ENCODE data around the gene CNTF.

- TF ChIP-seq POLR2A (IDR thresholded peaks at IDR 0.05; ENCODE audit: low read depth, low read length) = no peak
- no peak for TF ChIP-seq POLR2AphosphoS5 (IDR thresholded peaks at IDR 0.05; ENCODE audit: low read depth, low read length)
- no peak for TF ChIP-seq TAF1 (IDR thresholded peaks at IDR 0.05; ENCODE audit: borderline replicate concordance, low read depth, low read length)
Measured at GRCh38 chr11:58647866-58648265, 25.4 kb downstream of the CNTF start.

Data from GM12892 (cell line).